K562 (cell line): ENCODE measurements around the gene UMAD1. TPM values are rescaled to one million over a fixed set of nuclear protein-coding genes. Genes with fewer than 3 reads are reported as not detected.

Source experiments
- ATAC-seq: fragments of 200-7000 bp; cut with Tn5 transposase; 3 replicates; pipeline ENCODE4 v1.9.1; 2020; ENCODE audit warnings: moderate library complexity
- BruUV-seq: library from RNA; stranded (reverse); fragments of 400-500 nt; replicated peaks from 2 replicates; lab custom pipeline; 2021; lab: Mats Ljungman, UMichigan
- CTCF ChIA-PET: fragments of 300-600 bp; formaldehyde crosslinking; extraction: SDS; loops from one replicate; lab custom pipeline; 2021; ENCODE audit warnings: low intra/inter-chr PET ratio; lab: Yijun Ruan, JAX
- POLR2A ChIA-PET: fragments of 300-600, 350-650 bp; sonication (Branson Sonifier 250); formaldehyde crosslinking; extraction: SDS; loops from one replicate; lab custom pipeline; 2021; ENCODE audit warnings: antibody characterized with exemption, inconsistent platforms; lab: Yijun Ruan, JAX
- DNase-seq, 4 experiments: peaks; one replicate each; pipeline versions ENCODE4 v3.0.0 to v3.0.0-alpha.2; 2011 to 2018; ENCODE audit warnings: low spot score in 3 of 4, mixed read lengths in 3 of 4; ENCODE audit errors: extremely low read depth in 1 of 4
- FAIRE-seq: peaks from 2 replicates; lab custom pipeline; 2011; peaks lifted over from hg19 to GRCh38; lab: Jason Lieb, UNC
- H2AFZ ChIP-seq: 2 replicates; pipeline ENCODE4 v1.6.0; 2011; ENCODE audit warnings: low read depth, low read length, control low read depth, inconsistent platforms
- H3K27ac ChIP-seq: fragments of 200-600 bp; 3 replicates; pipeline ENCODE4 v1.8.0; 2011; ENCODE audit warnings: low read depth, mild to moderate bottlenecking, control low read depth, inconsistent platforms, low read length, moderate library complexity, mixed read lengths; ENCODE audit errors: extremely low read depth
- H3K27me3 ChIP-seq, 2 experiments: fragments of 300-600 bp in 1 of 2; 2 replicates in 1 of 2; 3 replicates in 1 of 2; pipeline versions ENCODE4 v1.6.0 to v1.8.0; 2011; ENCODE audit warnings: inconsistent platforms in 2 of 2, low read length in 2 of 2, mild to moderate bottlenecking in 1 of 2, mixed read lengths in 1 of 2, moderate library complexity in 1 of 2; ENCODE audit not compliant: control insufficient read depth in 2 of 2, insufficient read depth in 2 of 2
- H3K36me3 ChIP-seq: fragments of 300-600 bp; 3 replicates; pipeline ENCODE4 v1.8.0; 2011; ENCODE audit warnings: mild to moderate bottlenecking, low read length, inconsistent platforms; ENCODE audit not compliant: control insufficient read depth, insufficient read depth
- H3K4me1 ChIP-seq, 2 experiments: fragments of 200-600 bp in 1 of 2; replicated peaks in 1 of 2; 2 replicates in 1 of 2; 3 replicates in 1 of 2; pipeline versions ENCODE4 v1.5.1 to v1.8.0; 2011; ENCODE audit warnings: inconsistent platforms in 2 of 2, low read length in 2 of 2, mild to moderate bottlenecking in 1 of 2, mixed read lengths in 1 of 2, moderate library complexity in 1 of 2; ENCODE audit not compliant: control insufficient read depth in 2 of 2, insufficient read depth in 2 of 2
- H3K4me2 ChIP-seq: 2 replicates; pipeline ENCODE4 v1.6.1; 2011; ENCODE audit warnings: low read length, control low read depth, inconsistent platforms, mixed read lengths; ENCODE audit not compliant: insufficient read depth
- H3K4me3 ChIP-seq: fragments of 200-600 bp; sonication (generic), shearing (Covaris generic); 2 replicates; pipeline ENCODE4 v1.5.1; 2016; ENCODE audit warnings: control low read depth, inconsistent platforms
- H3K79me2 ChIP-seq: fragments of 200-600 bp; 3 replicates; pipeline ENCODE4 v1.8.0; 2011; ENCODE audit warnings: low read length, inconsistent platforms; ENCODE audit not compliant: control insufficient read depth, insufficient read depth
- H3K9ac ChIP-seq, 2 experiments: 2 replicates each; pipeline versions ENCODE4 v1.6.0 to v1.6.1; 2011; ENCODE audit warnings: low read depth in 2 of 2, low read length in 2 of 2, control low read depth in 1 of 2, inconsistent platforms in 1 of 2, mild to moderate bottlenecking in 1 of 2, mixed read lengths in 1 of 2; ENCODE audit not compliant: insufficient read depth in 1 of 2
- H3K9me1 ChIP-seq: one replicate; pipeline ENCODE4 v1.6.0; 2011; ENCODE audit warnings: inconsistent platforms, mild to moderate bottlenecking, low read length, moderate library complexity; ENCODE audit not compliant: control insufficient read depth, insufficient read depth
- H3K9me3 ChIP-seq: replicated peaks from 2 replicates; pipeline ENCODE4 v1.5.1; 2011; ENCODE audit warnings: low read depth, low read length, inconsistent platforms; ENCODE audit not compliant: control insufficient read depth, insufficient read depth
- H4K20me1 ChIP-seq: replicated peaks from 2 replicates; pipeline ENCODE4 v1.6.1; 2011; ENCODE audit warnings: low read length, inconsistent platforms, mixed read lengths; ENCODE audit not compliant: control insufficient read depth, insufficient read depth
- ARHGAP35 ChIP-seq: fragments of 450-650 bp; IDR thresholded peaks from 2 replicates; pipeline ENCODE4 v1.6.1; 2018; ENCODE audit not compliant: partially characterized antibody
- ARID4B ChIP-seq: sonication (generic); formaldehyde crosslinking; IDR thresholded peaks from 2 replicates; pipeline ENCODE4 v1.8.0; 2022; ENCODE audit warnings: mild to moderate bottlenecking, missing genetic modification reagents
- BRD4 ChIP-seq: fragments of 200-600 bp; sonication (generic); IDR thresholded peaks from 2 replicates; pipeline ENCODE4 v1.6.1; 2017; ENCODE audit warnings: inconsistent platforms
- CREB3 ChIP-seq: fragments of 450-650 bp; conservative IDR thresholded peaks from 2 replicates; pipeline ENCODE4 v1.6.1; 2016; ENCODE audit warnings: missing genetic modification characterization, low read depth, mild to moderate bottlenecking, missing compliant biosample characterization, moderate library complexity
- FOXJ2 ChIP-seq: fragments of 200-800 bp; sonication (Bioruptor generic); IDR thresholded peaks from 2 replicates; pipeline ENCODE4 v1.6.1; 2016; ENCODE audit warnings: missing genetic modification characterization, missing compliant biosample characterization
- HINFP ChIP-seq: fragments of 450-650 bp; conservative IDR thresholded peaks from 2 replicates; pipeline ENCODE4 v1.6.1; 2016; ENCODE audit warnings: missing genetic modification characterization, low read depth, mild to moderate bottlenecking, control low read depth, missing compliant biosample characterization
- MITF ChIP-seq: IDR thresholded peaks from 2 replicates; pipeline ENCODE4 v1.6.1; 2014; ENCODE audit warnings: antibody characterized with exemption
- PHF21A ChIP-seq: fragments of 450-650 bp; IDR thresholded peaks from 2 replicates; pipeline ENCODE4 v1.6.1; 2017; ENCODE audit warnings: low read depth, borderline replicate concordance
- PTTG1 ChIP-seq: fragments of 450-650 bp; IDR thresholded peaks from 2 replicates; pipeline ENCODE4 v1.6.1; 2016; ENCODE audit warnings: low read depth, mild to moderate bottlenecking, missing genetic modification characterization, missing compliant biosample characterization
- PURB ChIP-seq: sonication (generic); formaldehyde crosslinking; IDR thresholded peaks from 2 replicates; pipeline ENCODE4 v1.9.0; 2021; ENCODE audit warnings: low read depth, mild to moderate bottlenecking, missing genetic modification reagents
- ZNF24 ChIP-seq: fragments of 450-650 bp; IDR thresholded peaks from 2 replicates; pipeline ENCODE4 v1.6.1; 2016
- ZNF830 ChIP-seq: fragments of 250-450 bp; sonication (Bioruptor Pico); IDR thresholded peaks from 2 replicates; pipeline ENCODE4 v1.5.0; 2021; ENCODE audit warnings: mild to moderate bottlenecking
- WGBS: fragments of 100-300 bp; shearing (Covaris generic); methylation state at CpG from one replicate; pipeline ENCODE4 v1.1.6; 2016; ENCODE audit warnings: low coverage, mixed read lengths; ENCODE audit not compliant: insufficient coverage; ENCODE audit errors: missing lambda C conversion rate; 5-methylcytosine and 5-hydroxymethylcytosine counted together
- in situ Hi-C: fragments of 300-500 bp; cut with MboI; formaldehyde crosslinking; loops from 4 replicates; pipeline ENCODE4 v1.15.0; 2018; ENCODE audit warnings: inconsistent platforms, mixed read lengths
- intact Hi-C: fragments of 100-400 bp; cut with micrococcal nuclease; formaldehyde crosslinking; loops from 2 replicates; pipeline ENCODE4 v1.14.2; 2022
- polyA plus RNA-seq, 8 experiments: library from polyadenylated mRNA; depleted of rRNA in 4 of 8; stranded (reverse) in 5 of 8; unstranded in 3 of 8; fragments of >200 nt; fragmentation: Nextera tagmentation in 2 of 8; fragmentation: Illumina TruSeq in 1 of 8; extraction: Ambion mirVana in 2 of 8; extraction: Trizol in 1 of 8; gene quantifications; 2 replicates each; pipeline versions ENCODE4 v1.2.1 to v1.2.3, GENCODE V29; 2011 to 2014; ENCODE audit warnings: inconsistent platforms in 1 of 8, missing spikeins in 1 of 8
- total RNA-seq, 7 experiments: library from RNA; depleted of rRNA in 6 of 7; stranded (reverse); fragments of >200 nt in 6 of 7; fragmentation: Illumina TruSeq in 2 of 7; extraction: Trizol in 2 of 7; gene quantifications; 2 replicates each; pipeline versions ENCODE4 v1.2.1 to v1.2.3, GENCODE V29; 2011 to 2021; ENCODE audit warnings: low replicate concordance in 1 of 7

The UMAD1 gene
- total and polyA plus RNA-seq, 9 of the 15 experiments (the other 6 are each of a cell fraction or from before 2014, with no cell fraction given), result 9.0 to 26.7 (median 13.3) TPM

- Histone ChIP-seq H3K27me3 (no peaks in the 10 kb centered on the region), H3K36me3 (no peaks in the 10 kb centered on the region), H3K9me3 (no peaks in the 10 kb centered on the region), H3K27ac (no peak overlapping the region), H3K4me1 (no peaks in the 10 kb centered on the region), H3K79me2 (no peaks in the 10 kb centered on the region), H3K9me1 (no peaks in the 10 kb centered on the region), H3K9ac (no peak overlapping the region), H2AFZ (no peak overlapping the region), H4K20me1 (no peaks in the 10 kb centered on the region), H3K4me3 (no peak overlapping the region), H3K4me2 (no peak overlapping the region)
- no TSS peak for BruUV-seq
- no peak for DNase-seq
- no peak for TF ChIP-seq ARID4B (CRISPR knock-in tag)
- TF ChIP-seq ZNF830 (CRISPR knock-in tag), result no peak
- TF ChIP-seq CREB3 (tag), result no peak
- no peak for TF ChIP-seq PHF21A
- TF ChIP-seq ARHGAP35, result no peak
- TF ChIP-seq FOXJ2 (tag), result no peak
- no peak for TF ChIP-seq ZNF24
- no peak for TF ChIP-seq HINFP (tag)
- no peak for TF ChIP-seq MITF
- TF ChIP-seq PURB (CRISPR knock-in tag), result no peak
- TF ChIP-seq PTTG1, result no peak
- no peak for TF ChIP-seq BRD4
- no peak for ATAC-seq
- CTCF ChIA-PET, result no interaction called here
- in situ Hi-C loops, result no loop called here
- WGBS, result 40% methylated on average over 4 of the region's 4 CpGs
- FAIRE-seq, result no peak
- intact Hi-C loops, result no loop called here
- POLR2A ChIA-PET, result no interaction called here
These were observed 64.3 kb downstream of the UMAD1 start for GRCh38 chr7:7704867-7705266.
